OCI-LY3 (cell line): Measurements from ENCODE around the gene MLF2.
A peak's percentile ranks its signal among the peaks of the same experiment; 100 is the strongest.

Experiments
- H2AFZ ChIP-seq: fragments of 200-600, 300-600 bp; shearing (Covaris generic); 2 replicates; pipeline ENCODE4 v1.6.0; 2014; ENCODE audit warnings: antibody characterized with exemption, low read depth, low read length
- H3K27ac ChIP-seq: fragments of 200-600, 300-600 bp; sonication (generic); 2 replicates; pipeline ENCODE4 v1.5.1; 2014; ENCODE audit warnings: mild to moderate bottlenecking, low read length, moderate library complexity, mixed read lengths
- H3K27me3 ChIP-seq: fragments of 200-600, 300-600 bp; sonication (generic); 2 replicates; pipeline ENCODE4 v1.6.1; 2014; ENCODE audit warnings: low read depth, low read length, mixed read lengths
- H3K36me3 ChIP-seq: fragments of 200-600, 300-600 bp; sonication (generic); replicated peaks from 2 replicates; pipeline ENCODE3; 2014; ENCODE audit warnings: low read depth, low read length, mixed read lengths
- H3K4me1 ChIP-seq: fragments of 300-600, 200-600 bp; sonication (generic); 2 replicates; pipeline ENCODE4 v1.6.1; 2014; ENCODE audit warnings: low read length, mixed read lengths
- H3K4me2 ChIP-seq: fragments of 200-600, 300-600 bp; sonication (generic); 2 replicates; pipeline ENCODE4 v1.6.1; 2014; ENCODE audit warnings: low read length, mixed read lengths
- H3K4me3 ChIP-seq: fragments of 300-600, 200-600 bp; sonication (generic); 2 replicates; pipeline ENCODE4 v1.5.1; 2014; ENCODE audit warnings: antibody characterized with exemption, mild to moderate bottlenecking, low read length, moderate library complexity
- H3K79me2 ChIP-seq: fragments of 300-600, 200-600 bp; shearing (Covaris generic); 2 replicates; pipeline ENCODE4 v1.6.1; 2014; ENCODE audit warnings: mild to moderate bottlenecking, low read length, mixed read lengths
- H3K9ac ChIP-seq: fragments of 300-600, 200-600 bp; shearing (Covaris generic); 2 replicates; pipeline ENCODE4 v1.6.0; 2014; ENCODE audit warnings: mild to moderate bottlenecking, low read length, moderate library complexity
- H3K9me3 ChIP-seq: fragments of 200-600, 300-600 bp; shearing (Covaris generic); 2 replicates; pipeline ENCODE4 v1.6.1; 2014; ENCODE audit warnings: low read length, mixed read lengths; ENCODE audit not compliant: insufficient read depth
- H4K20me1 ChIP-seq: fragments of 200-600, 300-600 bp; sonication (generic); 2 replicates; pipeline ENCODE4 v1.6.1; 2016; ENCODE audit warnings: low read length, mixed read lengths; ENCODE audit not compliant: insufficient read depth
- CTCF ChIP-seq: fragments of 200-600, 300-600 bp; sonication (generic); IDR thresholded peaks from 2 replicates; pipeline ENCODE4 v1.5.1; 2014; ENCODE audit warnings: antibody characterized with exemption, low read length, low read depth
- EZH2phosphoT487 ChIP-seq: fragments of 200-600 bp; shearing (Covaris generic); IDR thresholded peaks from 2 replicates; pipeline ENCODE4 v1.6.1; 2018; ENCODE audit warnings: antibody characterized with exemption, mixed run types, low read depth

The MLF2 gene

GRCh38 chr12:6765634-6766581, 13.0 kb upstream of the MLF2 start, which contains the start of gene PTMS:
Gene PTMS, plus strand, starts transcription at chr12:6766363. Its CDS starts 343 bp downstream, at chr12:6766706.
- H3K27me3 ChIP-seq = peaks cover 59% of the 10 kb centered on the region
- H3K79me2 ChIP-seq = no peaks in the 10 kb centered on the region
- TF ChIP-seq EZH2phosphoT487 = no peak
- no peak for TF ChIP-seq CTCF
- peak within 1 kb of the TSS; percentile 94 for H3K4me2 ChIP-seq
- peak within 1 kb of the TSS; percentile 60 for H3K9ac ChIP-seq
- no peaks in the 10 kb centered on the region for H3K36me3 ChIP-seq
- no peak within 1 kb of the TSS for H3K27ac ChIP-seq
- H3K4me1 ChIP-seq = peaks cover 30% of the 10 kb centered on the region
- peak within 1 kb of the TSS; percentile 67; the same call in 1 of the 2 replicates for H2AFZ ChIP-seq
- H3K4me3 ChIP-seq = peak within 1 kb of the TSS; percentile 91
- no peaks in the 10 kb centered on the region for H4K20me1 ChIP-seq
- no peaks in the 10 kb centered on the region for H3K9me3 ChIP-seq

DNA sequence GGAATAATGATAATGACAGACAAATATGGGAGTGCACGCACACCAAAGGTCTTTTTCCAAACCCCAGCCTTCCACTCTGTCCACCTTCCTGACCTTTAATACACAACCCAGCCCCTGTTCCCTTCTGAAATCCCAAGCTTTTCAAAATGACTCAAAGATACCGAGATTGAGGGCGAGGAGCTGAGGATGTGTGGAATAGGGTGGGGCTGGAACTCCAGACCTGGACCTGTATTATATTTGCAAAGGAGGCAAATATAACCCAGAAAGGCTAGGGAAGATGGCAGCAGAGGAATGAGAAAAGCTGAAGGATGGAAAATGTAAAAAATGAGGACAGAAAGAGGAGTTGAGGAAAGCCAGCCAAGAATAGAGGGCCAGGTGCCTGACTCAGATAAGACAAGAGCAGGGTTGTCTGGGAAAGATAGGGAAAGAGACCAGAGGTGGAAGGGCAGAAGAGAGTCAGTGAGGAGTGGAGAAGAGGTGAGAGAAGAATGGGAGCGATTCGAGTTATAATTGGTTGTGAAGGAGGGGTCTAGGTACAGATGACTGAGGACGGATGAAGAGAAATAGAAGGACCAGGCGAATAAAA, 12.2 kb upstream of the MLF2 start:
- H3K4me2 ChIP-seq = peak overlapping the region; percentile 94

GRCh38 chr12:6764011-6764828, 11.3 kb upstream of the MLF2 start:
- peak overlapping the region; percentile 72 for H3K4me3 ChIP-seq
- peaks cover 60% of the 10 kb centered on the region for H3K27me3 ChIP-seq
- TF ChIP-seq CTCF (no peak), EZH2phosphoT487 (no peak)
- H3K4me1 ChIP-seq = peaks cover 26% of the 10 kb centered on the region
- no peaks in the 10 kb centered on the region for H3K79me2 ChIP-seq
- peak overlapping the region; percentile 22 for H3K9ac ChIP-seq
- H2AFZ ChIP-seq = peak overlapping the region; percentile 57; the same call in 1 of the 2 replicates
- H3K27ac ChIP-seq = no peak overlapping the region
- H4K20me1 ChIP-seq = no peaks in the 10 kb centered on the region
- H3K36me3 ChIP-seq = no peaks in the 10 kb centered on the region
- no peaks in the 10 kb centered on the region for H3K9me3 ChIP-seq
- H3K4me2 ChIP-seq = peak overlapping the region; percentile 94

More for the DNA sequence above, 12.2 kb upstream of the MLF2 start:
- no peak overlapping the region for H2AFZ ChIP-seq
- peaks cover 26% of the 10 kb centered on the region for H3K4me1 ChIP-seq
- H3K36me3 ChIP-seq = no peaks in the 10 kb centered on the region
- H4K20me1 ChIP-seq = no peaks in the 10 kb centered on the region
- no peaks in the 10 kb centered on the region for H3K9me3 ChIP-seq
- H3K9ac ChIP-seq = peak overlapping the region; percentile 59; the same call in 1 of the 2 replicates
- peak overlapping the region; percentile 91 for H3K4me3 ChIP-seq
- H3K27me3 ChIP-seq = peaks cover 62% of the 10 kb centered on the region
- no peak overlapping the region for H3K27ac ChIP-seq
- H3K79me2 ChIP-seq = no peaks in the 10 kb centered on the region
- TF ChIP-seq CTCF = no peak
- no peak for TF ChIP-seq EZH2phosphoT487
